GM18909 (cell line): ENCODE results near the gene ACOX3.
"Not testable (repeated sequence)": the region's sequence is repeated elsewhere in the genome, so short reads cannot be mapped to it uniquely, and the experiment has no call there.

ENCODE experiments used
- ATAC-seq: cut with Tn5 transposase; IDR thresholded peaks from one replicate; pipeline ENCODE4 v1.9.1; 2021; ENCODE audit warnings: mild to moderate bottlenecking; ENCODE audit not compliant: unreplicated experiment, poor library complexity

The ACOX3 gene

DNA sequence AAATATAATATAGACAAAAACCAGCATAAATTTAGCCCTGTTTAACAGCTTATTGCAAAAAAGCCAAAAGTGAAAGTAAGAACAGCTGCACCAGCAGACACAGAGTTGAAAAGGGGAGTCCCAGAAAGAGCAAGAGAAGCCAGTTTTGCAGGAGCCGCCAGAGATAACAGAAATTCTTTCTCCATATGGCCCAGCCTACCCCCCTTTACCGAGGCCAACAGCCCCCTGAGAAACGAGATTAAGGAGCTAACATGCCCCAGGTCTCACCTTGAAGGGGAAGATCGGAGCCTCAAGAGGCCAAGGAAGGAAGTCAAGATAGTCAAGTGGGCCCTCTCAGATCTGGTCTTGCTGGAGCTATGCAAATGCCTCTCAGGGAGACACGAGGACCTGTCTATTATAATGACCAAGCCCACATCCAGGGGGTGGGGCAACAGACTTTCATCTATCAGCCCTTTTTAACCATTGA lies 4.8 kb downstream of the ACOX3 start:
- peak; percentile 59 for ATAC-seq

DNA sequence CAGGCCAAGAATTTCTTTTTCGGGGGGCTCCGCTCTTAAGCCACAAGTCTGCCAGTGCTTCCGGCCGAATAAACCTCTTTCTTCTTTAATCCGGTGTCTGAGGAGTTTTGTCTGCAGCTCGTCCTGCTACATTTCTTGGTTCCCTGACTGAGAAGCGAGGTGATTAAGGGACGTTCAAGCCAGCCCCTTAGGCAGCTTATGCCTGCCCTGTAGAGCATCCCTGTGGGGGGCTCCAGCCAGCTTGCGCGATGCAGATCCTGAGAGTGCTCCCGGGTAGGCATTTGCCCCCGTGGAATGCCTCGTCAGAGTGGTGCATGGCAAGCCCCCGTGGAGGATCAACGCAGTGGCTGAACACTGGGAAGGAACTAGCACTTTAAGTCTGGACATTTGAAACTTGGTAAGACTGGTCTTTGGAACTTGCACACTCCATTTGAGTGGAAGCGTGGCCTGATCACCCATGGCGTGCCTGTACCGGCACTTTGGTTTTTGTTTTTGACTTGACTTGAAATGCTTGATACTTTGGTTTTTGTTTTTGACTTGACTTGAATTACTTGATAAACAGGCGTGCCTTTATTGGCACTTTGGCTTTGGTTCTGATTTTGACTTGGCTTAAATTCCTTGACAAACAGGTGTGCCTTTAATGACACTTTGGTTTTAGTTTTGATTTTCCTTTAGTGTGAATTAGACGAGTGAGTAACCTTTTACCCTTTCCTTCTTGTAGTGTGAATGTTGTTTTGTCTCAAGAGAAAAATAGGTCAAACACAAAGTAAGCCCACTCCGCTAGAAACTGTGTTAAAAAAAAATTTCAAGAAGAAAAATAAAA lies 6.1 kb downstream of the ACOX3 start:
- ATAC-seq = no peak

DNA sequence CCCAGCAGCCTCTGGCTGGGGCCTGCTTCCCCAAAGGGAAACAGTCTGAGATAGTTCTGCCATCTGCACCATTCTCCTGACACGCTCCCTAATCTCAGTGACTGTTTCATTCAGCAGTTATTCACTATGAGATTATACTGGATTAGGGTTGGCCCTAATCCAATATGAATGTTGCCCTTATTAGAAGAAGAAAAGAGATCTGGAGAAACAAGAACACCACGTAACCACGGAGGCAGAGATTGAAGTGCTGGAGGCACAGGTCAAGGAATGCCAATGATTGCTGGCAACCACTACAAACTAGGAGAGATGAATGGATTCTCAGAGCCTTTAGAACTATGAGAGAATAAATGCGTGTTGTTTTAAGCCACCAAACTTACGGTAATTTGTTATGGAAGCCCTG lies 7.4 kb downstream of the ACOX3 start:
- no peak for ATAC-seq

DNA sequence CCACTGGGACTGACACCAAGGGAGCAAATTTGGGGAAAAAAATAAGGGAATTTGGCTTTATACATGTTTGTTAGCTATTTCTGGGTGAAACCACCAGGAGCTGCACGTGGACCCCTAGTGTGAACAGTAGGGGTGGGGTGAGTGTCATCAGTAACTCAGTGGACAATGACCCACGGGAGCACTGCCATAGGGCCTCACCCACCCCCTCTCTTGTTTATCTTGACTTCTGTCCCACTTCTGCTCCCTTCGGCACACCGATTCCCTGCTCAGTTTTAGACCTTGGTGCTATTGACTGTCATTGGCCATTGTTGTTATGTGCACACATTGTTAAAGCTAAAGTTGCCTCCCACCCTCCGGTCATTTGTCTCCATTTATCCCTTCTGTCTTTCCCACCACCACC lies 9.0 kb downstream of the ACOX3 start:
- ATAC-seq = no peak

DNA sequence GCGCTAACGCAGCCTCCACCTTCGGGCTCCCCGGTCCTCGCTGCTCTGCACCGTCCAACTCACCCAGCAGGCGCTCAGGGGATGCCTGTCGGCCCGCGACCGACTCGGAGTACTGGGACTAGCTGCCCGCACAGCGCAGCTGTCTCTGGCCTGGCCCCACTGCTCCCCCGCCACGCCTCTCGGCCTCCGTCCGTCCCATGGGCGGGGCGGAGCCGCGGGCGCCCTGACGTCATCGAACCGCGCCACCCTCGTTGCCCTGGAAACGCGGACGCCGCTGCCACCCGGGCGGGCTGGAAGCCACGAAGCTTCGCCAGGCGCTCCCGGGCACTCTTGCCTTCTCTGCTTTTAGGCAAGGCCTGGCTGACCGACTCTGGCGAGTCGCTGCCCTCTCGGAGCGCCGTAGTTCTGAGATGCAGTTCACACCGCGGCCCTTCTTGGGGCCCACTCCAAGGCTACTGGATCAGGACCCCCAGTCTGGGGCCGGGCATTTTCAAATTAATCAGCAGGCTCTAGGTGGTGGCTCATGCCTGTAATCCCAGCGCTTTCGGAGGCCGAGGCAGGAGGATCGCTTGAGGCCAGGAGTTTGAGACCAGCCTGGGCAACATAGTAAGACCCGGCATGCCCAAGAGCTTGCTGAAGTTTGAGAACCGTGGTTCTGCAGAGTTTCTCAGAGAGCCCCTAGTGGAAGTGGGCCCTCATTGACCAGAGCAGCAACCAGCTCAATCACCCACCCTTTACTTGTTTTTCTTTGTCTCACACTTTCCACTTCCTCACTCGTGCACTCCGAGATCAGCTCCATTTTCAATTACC lies 12.0 kb downstream of the ACOX3 start:
- peak; percentile 95 for ATAC-seq

DNA sequence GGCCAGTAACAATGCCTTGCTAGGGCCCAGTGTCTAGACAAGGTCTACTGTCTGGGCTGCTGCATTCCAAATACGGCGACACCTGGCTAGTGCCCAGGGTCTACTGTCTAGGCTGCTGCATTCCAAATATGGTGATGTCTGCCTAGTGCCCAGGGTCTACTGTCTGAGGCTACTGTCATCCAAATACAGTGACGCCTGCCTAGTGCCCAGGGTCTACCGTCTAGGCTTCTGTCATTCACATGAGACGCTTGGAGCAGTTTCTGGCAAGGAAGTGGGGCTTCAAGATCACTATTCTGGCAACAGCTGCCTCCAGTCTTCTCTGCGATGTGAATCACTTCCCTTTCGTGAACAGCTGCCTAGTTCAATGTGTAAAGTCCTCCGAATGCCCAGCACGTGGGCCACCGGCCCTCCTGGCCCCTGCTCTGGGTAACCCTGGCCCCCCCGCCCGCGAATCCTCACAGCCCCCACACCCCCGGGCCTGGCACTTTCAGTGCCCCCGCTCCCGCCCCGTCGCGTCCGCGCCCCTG lies 12.7 kb downstream of the ACOX3 start:
- ATAC-seq = peak; percentile 58

DNA sequence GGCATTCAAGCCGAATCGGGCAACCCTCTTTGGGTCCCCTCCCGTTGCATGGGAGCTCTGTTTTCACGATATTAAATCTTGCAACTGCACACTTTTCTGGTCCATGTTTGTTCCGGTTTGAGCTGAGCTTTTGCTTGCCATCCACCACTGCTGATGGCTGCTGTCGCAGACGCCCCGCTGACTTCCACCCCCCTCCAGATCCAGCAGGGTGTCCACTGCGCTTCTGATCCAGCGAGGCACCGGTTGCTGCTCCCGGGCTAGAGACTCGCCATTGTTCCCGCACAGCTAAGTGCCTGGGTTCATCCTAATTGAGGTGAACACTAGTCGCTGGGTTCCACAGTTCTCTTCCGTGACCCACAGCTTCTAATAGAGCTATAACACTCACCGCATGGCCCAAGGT lies 13.3 kb downstream of the ACOX3 start:
- ATAC-seq = no peak

DNA sequence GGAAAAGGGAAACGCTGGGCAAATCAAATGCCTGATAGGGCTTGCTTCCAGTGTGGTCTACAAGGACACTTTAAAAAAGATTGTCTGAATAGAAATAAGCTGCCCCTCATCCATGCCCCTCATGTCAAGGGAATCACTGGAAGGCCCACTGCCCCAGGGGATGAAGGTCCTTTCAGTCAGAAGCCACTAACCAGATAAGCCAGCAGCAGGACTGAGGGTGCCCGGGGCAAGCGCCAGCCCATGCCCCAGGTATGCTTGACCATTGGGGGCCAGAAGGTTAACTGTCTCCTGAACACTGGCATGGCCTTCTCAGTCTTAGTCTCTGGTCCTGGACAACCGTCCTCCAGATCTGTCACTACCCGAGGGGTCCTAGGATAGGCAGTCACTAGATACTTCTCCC lies 17.7 kb downstream of the ACOX3 start:
- ATAC-seq = no peak

DNA sequence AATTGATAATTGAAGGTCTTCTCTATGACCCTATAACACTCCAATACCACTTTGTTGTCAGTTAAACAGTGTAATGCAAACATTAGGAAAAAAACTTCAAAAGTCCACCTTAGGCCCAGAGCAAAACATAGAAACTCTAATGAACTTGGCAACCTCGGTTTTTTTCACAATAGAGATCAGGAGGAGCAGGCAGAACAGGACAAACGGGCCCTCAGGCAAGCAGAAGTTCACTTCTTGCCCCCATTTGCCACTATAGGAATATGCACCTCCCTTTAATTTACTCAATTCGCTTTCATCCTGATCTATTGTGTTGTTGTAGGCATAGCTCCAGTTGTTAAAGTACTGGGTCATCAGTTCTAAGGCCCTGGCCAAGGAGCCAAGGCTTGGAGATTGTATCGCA lies 18.2 kb downstream of the ACOX3 start:
- ATAC-seq = no peak

DNA sequence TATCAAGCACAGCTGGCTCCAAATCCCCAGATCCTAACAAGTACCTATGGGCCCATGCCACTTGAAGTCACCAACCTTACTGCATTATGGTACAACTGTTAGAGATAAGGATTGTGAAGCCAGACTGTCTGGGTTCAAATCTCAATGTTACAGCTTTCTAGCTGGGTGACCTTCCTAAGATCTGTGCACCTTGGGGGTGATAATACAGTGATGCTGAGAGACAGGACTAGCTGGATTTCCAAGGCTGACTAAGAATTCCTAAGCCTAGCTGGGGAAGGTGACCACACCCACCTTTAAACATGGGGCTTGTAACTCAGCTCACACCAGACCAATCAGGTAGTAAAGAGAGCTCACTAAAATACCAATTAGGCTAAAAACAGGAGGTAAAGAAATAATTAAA lies 20.4 kb downstream of the ACOX3 start:
- not testable (repeated sequence) for ATAC-seq

DNA sequence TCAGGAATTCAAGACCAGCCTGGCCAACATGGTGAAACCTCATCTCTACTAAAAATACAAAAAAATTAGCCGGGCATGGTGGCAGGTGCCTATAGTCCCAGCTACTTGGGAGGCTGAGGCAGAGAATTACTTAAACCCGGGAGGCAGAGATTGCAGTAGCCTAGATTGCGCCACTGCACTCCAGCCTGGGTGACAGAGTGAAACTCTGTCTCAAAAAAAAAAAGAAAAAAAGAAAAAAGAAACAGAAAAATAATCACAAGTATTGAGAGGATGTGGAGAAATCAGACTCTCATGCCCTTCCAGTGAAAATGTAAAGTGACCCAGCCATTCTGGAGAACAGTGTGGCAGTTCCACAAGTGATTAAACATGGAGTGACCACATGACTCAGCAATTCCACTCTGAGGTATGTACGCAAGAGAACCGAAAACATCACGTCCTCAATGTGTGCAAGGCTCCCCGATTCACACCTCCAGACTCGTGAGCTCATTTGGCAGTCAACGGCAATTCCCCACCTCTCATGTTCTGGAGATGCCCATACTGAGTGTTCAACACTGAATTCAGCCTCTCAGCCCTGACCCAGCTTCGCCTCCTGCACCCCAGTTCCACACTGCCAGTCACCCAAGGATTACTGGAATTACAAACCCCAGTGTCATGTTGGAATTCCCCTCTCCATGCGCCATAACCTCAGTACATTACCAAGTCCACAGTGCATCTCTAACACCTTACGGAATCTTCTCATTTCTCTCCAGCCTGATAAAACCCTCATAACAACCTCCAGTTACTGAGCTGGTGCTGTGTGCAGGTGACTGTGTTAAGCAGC lies 21.1 kb downstream of the ACOX3 start:
- ATAC-seq = no peak

DNA sequence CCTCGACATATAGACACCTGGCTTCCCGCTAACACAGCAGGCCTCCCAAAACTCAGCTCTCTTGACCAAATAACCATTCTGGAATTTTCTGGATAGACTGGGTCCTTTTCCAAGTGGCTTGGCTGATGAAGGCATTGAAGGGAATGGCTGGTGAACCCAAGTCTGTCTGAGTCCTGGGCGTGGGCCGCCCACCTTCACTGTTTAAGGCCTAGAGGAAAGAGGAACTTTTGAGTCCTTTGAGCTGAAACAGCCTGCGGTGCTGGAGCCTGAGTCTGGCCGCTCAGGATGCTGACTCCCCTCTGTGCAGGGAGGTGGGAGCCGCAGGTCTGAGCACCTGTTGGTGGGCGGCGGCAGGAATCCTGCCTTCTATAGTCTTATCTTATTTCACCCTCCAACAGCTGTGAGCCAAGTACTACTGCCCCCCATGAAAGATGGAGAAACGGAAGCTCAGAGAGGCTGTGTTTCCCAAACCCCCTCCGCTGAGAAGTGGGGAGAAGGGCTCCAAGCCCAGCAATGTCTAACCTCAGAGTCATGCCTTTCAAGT lies 23.4 kb downstream of the ACOX3 start:
- no peak for ATAC-seq

DNA sequence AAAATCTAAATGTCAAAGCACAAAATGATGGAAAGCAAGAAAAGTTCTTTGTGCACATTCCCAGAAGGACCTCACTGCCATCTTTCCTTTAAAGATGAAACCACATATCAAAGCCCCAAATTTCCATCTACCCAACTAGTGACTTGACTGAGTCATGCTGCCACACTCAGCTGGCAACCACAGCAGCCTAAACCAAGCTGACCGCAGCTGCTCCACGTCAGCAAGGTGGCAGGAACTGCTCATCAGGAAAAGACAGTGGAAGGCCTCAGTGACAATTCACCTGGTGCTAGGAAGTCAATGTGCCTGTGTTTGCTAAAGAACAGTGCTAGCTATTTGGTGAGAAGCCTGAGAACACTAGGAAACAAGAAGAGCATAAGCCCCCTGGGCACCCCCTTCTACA lies 26.1 kb downstream of the ACOX3 start:
- no peak for ATAC-seq

DNA sequence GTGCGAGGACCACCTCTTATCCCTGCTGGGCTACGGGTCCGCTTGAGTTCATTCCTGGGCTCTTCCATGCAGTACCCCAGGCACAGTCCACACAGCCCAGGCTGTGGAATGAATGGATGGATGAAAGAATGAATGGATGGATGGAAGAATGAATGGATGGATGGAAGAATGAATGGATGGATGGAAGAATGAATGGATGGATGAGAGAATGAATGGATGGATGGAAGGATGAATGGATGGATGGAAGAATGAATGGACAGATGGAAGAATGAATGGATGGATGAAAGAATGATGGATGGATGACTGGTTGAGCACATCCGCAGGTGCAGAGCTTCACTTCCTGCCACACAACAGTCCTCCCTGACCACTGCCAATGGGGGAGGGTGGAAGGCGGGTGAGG lies 28.2 kb downstream of the ACOX3 start:
- no peak for ATAC-seq

DNA sequence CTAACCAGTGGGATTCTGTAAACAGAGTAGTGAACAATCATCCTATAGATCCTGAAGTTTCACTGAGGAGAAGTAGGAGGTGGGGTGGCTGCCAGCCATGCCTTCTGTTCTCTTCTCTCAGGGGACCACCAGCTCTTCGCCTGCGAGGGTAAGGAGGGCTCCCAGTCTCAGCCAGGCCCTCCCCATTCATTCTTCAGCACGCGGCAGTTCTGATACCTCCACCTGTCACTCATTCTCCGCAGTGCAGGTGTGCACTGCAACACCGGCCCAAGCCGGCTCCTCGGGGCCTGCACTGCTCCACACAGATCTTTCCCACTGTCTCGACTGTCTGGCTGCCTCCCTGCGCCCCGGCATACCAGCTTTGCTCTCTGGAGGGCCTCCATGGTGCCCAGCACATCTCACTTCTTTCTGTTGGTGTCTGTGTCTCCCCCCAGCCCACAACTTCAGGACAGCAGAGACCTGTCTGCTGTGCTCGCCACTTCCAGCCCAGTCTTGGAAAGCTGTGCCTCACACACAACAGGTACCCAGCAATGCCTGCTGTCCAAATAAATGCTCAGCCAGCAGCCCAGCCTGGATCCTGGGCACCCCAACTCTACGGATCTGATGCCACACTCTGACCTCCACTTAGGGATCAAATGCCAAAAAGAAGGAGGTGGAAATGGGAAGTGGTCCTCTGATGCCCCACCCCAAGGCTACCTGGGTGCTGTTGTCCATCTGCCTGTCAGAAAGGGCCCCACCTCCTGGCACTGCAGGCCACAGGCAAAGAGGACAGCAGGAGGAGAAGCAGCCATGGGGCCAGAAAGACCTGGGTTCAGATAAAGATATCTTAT lies 29.0 kb downstream of the ACOX3 start:
- ATAC-seq = no peak

DNA sequence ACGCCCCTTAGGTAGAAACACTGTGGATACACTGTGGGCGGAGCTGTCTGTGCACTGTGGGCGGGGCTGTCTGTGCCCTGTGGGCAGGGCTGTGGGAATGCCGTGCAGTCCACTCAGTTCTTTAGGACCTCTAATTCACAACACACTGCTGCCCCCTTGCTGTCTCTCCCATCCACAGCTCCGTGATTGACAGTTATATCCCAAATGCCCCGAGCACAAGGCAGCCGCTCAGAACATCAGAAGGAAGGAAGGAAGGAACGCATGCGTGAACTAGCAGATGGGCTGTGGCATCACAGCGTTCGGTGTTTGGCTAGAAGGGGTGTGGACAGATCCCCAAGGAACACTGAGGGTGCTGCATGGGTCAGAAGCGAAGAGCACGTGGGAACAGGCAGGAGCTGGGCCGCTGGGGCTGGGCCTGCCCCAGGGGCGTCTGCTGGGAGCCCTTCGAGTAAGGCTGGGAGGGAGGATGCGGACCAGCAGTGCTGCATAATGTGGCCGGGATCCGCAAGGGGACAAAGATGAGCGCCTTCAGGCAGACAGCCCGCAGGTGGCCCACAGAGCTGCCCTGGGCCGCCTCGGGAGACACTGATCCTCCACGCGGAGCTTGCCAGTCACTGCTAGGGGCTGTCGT lies 29.8 kb downstream of the ACOX3 start:
- no peak for ATAC-seq

DNA sequence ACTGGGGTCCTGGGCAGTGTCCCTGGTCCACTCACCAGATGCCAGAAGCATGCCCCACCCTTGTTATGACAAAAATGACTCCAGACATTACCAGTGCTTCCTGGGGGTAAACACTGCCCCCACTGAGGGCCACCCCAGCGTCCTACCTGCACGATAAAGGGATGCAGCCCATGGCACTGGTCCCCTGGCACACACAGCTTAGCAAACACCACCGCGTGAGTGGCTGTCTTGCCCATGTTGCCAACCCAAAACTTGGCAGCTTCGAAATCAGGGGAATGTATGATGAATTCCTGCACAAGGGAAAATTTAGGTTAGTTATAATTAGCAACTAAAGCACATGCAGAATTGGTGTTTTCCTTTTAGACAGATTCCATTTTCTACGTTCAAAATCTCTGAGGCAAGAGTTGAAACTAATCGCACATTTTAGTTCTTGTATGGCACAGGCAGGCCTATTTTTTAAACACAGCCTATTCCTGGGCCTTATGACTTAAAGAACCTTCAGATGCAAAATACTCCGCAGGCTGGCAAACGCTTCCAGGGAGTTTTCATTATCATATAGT lies 30.4 kb downstream of the ACOX3 start:
- no peak for ATAC-seq

DNA sequence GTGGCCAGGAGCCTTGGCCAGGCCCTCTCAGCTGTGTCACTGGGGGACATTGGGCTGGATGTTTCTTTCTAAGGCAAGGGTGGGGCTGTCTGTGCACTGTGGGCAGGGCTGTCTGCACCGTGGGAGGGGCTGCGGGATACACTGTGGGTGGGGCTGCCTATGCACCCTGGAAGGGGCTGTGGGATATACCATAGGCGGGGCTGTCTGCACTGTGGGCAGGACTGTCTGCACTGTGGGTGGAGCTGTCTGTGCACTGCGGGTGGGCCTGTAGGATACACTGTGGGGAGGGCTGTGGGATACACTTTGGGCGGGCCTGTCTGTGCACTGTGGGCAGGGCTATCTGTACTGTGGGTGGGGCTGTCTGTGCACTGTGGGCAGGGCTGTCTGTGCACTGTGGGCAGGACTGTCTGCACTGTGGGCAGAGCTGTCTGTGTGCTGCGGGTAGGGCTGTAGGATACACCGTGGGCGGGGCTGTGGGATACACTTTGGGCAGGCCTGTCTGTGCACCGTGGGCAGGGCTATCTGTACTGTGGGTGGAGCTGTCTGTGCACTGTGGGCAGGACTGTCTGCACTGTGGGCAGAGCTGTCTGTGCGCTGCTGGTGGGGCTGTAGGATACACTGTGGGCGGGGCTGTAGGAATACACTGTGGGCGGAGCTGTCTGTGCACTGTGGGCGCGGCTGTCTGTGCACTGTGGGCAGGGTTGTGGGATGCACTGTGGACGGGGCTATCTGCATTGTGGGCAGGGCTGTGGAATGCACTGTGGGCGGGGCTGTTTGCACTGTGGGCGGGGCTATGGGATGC lies 31.1 kb downstream of the ACOX3 start:
- ATAC-seq = no peak
